ENCODE measurements around the gene RRAD.
"Not testable (repeated sequence)": the region's sequence is repeated elsewhere in the genome, so short reads cannot be mapped to it uniquely, and the experiment has no call there.

The RRAD gene

DNA sequence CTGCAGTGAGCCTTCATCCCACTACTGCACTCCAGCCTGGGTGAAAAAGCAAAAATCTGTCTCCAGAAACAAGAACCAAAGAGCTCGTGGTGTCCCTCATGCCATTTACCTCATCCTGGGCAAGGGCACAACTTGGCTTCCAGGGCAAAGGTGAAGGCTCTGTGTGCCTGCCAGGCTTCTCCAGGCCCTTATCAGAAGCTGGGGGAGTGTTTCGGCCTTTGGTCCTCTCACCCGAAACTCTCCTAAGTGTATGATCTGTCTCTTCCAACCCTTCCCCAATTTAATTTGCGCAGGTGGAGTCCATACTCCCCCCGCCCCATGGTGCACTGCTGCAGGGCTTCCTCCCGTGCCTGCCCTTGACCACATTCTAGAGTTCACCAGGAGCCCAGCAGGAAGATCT lies 11.1 kb upstream of the RRAD start:
- no peak for TF ChIP-seq NFRKB (IDR thresholded peaks at IDR 0.05)
- TF ChIP-seq SUZ12 (IDR thresholded peaks at IDR 0.05), result no peak
- no peak for TF ChIP-seq FOXA1 (IDR thresholded peaks at IDR 0.05)
- no peak for TF ChIP-seq FOXM1 (IDR thresholded peaks at IDR 0.05; ENCODE audit: borderline replicate concordance)
- TF ChIP-seq LEF1 (IDR thresholded peaks at IDR 0.05; ENCODE audit: borderline replicate concordance), result no peak
- no peak for TF ChIP-seq CTBP1 (IDR thresholded peaks at IDR 0.05; ENCODE audit: borderline replicate concordance)
- TF ChIP-seq TARDBP (IDR thresholded peaks at IDR 0.05), result no peak
- TF ChIP-seq ELF4 (IDR thresholded peaks at IDR 0.05), result no peak
- TF ChIP-seq BHLHE40 (IDR thresholded peaks at IDR 0.05; ENCODE audit: borderline replicate concordance), result no peak
- ChIA-PET POLR2A (no interaction called here), CTCF (interaction anchor here (0.7 to 0.9 kb wide), 2 partner anchors 24 to 41 kb away, joined by 3 to 8 read pairs; no protein-coding TSS in a partner anchor)
- DNase-seq (ENCODE audit: extremely low spot score), result no peak

DNA sequence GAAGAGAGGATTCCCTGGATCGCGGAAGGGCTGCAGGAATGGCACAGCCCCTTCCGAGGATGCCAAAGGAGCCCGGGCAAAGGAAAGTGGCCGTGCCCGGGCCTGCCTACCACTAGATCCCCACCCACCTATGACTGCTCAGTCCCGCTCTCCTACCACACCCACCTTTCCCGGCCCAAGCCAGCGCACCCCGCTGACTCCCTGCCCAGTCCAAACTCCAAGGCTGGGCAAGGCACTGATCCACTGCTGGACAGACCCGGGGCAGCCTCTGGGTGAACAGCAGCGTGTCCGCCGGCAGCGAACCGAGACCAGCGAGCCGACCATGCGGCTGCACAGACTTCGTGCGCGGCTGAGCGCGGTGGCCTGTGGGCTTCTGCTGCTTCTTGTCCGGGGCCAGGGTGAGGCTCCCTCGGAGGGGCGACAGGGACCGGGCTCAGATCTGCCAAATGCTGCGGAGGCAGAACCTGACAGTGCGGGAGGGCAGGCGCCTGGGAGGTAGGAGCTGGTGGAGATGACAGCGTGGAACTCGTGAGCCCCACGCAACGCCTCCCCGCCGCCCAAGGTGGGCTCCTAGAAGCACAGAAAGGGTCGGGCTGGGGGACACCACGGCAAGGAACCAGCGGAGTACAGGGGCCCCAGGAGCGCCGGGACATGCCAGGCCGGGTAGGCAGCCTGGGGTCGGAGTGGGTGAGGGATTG lies 10.1 kb upstream of the RRAD start, which contains the start of gene CES2:
CES2 (plus strand) TSS at position 203 of the 698 bp plus-strand sequence; CDS start at position 323, 120 bp downstream.
- DNase-seq (ENCODE audit: extremely low spot score), result no peak

DNA sequence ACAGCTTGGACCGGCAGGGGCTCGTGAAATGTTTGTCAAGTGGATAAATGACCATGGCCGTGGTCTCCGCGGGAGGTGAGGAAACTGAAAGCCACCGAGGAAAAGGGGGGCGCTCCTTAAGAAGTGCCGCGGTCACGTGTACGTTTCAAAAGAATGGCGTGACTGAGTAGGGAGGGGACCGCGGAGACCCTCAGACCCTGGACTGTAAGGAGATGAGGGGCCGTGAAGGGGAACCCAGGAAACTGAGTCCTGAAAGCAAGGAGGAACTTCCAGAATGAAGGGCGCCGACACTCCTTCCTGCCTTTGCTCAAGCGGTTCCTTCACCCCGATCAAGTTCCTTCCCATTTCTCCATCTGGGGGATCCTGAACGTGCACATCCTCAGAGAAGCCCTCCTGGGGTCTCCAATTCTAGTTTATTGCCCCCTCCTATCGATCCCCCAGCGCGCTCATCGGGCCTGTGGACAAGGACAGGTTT lies 9.5 kb upstream of the RRAD start:
- CTCF ChIA-PET, result not testable (repeated sequence)

More for the DNA sequence above, 10.1 kb upstream of the RRAD start, which contains the start of gene CES2:
- POLR2A ChIA-PET, result interaction anchor here (1.7 kb wide), 1 partner anchor 34 kb away, joined by 7 read pairs; no protein-coding TSS in a partner anchor
- TF ChIP-seq FOXK2 (IDR thresholded peaks at IDR 0.05), result no peak
- CTCF ChIA-PET, result no interaction called here

DNA sequence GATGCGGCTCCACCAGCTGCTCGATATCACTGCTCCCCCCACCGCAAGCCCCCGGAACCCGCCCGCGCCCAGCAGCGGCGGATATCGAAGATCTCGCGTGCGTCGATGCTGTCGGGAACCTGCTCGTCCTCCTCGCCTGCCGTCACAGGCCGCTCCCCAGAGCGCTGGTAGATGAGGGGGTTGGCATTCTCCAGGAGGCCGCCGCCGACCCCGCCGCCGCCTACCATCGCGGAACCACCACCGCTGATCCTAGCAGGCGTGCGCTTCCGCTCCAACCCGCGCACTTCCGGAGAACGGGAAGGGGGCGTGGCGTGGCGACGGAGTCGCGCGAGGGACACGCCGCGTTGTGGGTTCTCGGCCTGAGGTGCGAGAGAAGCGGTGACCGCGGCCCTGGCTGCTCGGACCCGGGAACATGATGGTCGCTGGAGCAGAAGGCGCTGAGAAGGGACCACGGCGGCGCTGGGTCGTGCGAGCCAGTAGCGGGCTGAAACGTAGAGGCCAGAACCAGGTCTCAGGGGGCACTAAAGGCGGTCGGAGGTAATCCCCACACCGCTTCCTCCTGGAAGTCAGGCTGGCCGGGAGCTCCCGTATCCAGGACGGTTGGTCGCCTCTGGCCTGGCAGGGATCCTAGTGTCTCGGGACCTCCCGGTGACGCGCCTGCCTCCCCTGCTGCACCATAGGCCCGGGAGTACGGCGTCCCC lies 9.0 kb upstream of the RRAD start, which contains the start of gene CIAO2B:
CIAO2B (minus strand) TSS at position 265 of the 701 bp plus-strand sequence; CDS start at position 227, 38 bp downstream.
- CTCF ChIA-PET, result interaction anchor here (1.9 kb wide), 1 partner anchor 39 kb away, joined by 7 read pairs; no protein-coding TSS in a partner anchor
- POLR2A ChIA-PET, result interaction anchor here (0.9 to 1.7 kb wide), 5 partner anchors 16 to 178 kb away, joined by 3 to 7 read pairs (median 3); partner anchors contain the start of gene CDH16
- peak; percentile 92 for DNase-seq (ENCODE audit: extremely low spot score)
- TF ChIP-seq BHLHE40 (IDR thresholded peaks at IDR 0.05; ENCODE audit: borderline replicate concordance) (no peak), SP1 (IDR thresholded peaks at IDR 0.05) (no peak), L3MBTL2 (conservative IDR thresholded peaks at IDR 0.05) (peak; percentile 75), ELF4 (IDR thresholded peaks at IDR 0.05) (peak; percentile 72), ARNT (IDR thresholded peaks at IDR 0.05) (no peak), CTBP1 (IDR thresholded peaks at IDR 0.05; ENCODE audit: borderline replicate concordance) (no peak), FOXK2 (IDR thresholded peaks at IDR 0.05) (no peak)

More for the DNA sequence above, 9.5 kb upstream of the RRAD start:
- POLR2A ChIA-PET, result interaction anchor here (0.9 to 1.7 kb wide), 3 partner anchors 33 to 60 kb away, joined by 3 to 7 read pairs (median 3); no protein-coding TSS in a partner anchor
- not testable (repeated sequence) for DNase-seq (ENCODE audit: extremely low spot score)

DNA sequence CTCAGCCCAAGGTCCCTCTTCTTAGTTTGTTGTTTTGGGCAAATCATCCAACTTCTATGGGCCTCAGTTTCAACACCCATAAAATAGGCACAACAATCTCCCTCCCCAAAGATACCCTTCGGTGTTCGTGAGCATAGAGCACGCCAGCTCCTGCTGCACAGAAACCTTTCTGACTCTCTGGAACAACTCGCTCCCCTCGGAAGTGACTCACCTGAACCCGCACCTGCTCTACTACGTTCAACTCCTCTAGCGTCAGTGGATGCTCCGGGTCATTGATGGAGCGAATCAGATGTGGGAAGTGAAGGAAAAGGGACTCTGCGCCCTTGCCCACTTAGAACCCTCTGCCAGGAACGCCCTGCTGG lies 8.4 kb upstream of the RRAD start:
- CTCF ChIA-PET, result interaction anchor here (1.9 kb wide), 1 partner anchor 38 kb away, joined by 7 read pairs; no protein-coding TSS in a partner anchor
- no peak for DNase-seq (ENCODE audit: extremely low spot score)
- no peak for TF ChIP-seq ZNF384 (IDR thresholded peaks at IDR 0.05)
- TF ChIP-seq SUZ12 (IDR thresholded peaks at IDR 0.05), result no peak
- TF ChIP-seq FOXM1 (IDR thresholded peaks at IDR 0.05; ENCODE audit: borderline replicate concordance), result no peak
- TF ChIP-seq, protein P1, sequence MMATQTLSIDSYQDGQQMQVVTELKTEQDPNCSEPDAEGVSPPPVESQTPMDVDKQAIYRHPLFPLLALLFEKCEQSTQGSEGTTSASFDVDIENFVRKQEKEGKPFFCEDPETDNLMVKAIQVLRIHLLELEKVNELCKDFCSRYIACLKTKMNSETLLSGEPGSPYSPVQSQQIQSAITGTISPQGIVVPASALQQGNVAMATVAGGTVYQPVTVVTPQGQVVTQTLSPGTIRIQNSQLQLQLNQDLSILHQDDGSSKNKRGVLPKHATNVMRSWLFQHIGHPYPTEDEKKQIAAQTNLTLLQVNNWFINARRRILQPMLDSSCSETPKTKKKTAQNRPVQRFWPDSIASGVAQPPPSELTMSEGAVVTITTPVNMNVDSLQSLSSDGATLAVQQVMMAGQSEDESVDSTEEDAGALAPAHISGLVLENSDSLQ (IDR thresholded peaks at IDR 0.05), result no peak
- no peak for TF ChIP-seq ARNT (IDR thresholded peaks at IDR 0.05)
- TF ChIP-seq CTBP1 (IDR thresholded peaks at IDR 0.05; ENCODE audit: borderline replicate concordance), result no peak
- no peak for TF ChIP-seq LEF1 (IDR thresholded peaks at IDR 0.05; ENCODE audit: borderline replicate concordance)
- TF ChIP-seq TARDBP (IDR thresholded peaks at IDR 0.05), result no peak
- TF ChIP-seq FOXK2 (IDR thresholded peaks at IDR 0.05), result no peak
- TF ChIP-seq FOXA1 (IDR thresholded peaks at IDR 0.05), result no peak
- no peak for TF ChIP-seq L3MBTL2 (conservative IDR thresholded peaks at IDR 0.05)
- TF ChIP-seq SP1 (IDR thresholded peaks at IDR 0.05), result no peak
- no peak for TF ChIP-seq HDGF (IDR thresholded peaks at IDR 0.05; ENCODE audit: borderline replicate concordance)
- no peak for TF ChIP-seq NFRKB (IDR thresholded peaks at IDR 0.05)
- no peak for TF ChIP-seq BHLHE40 (IDR thresholded peaks at IDR 0.05; ENCODE audit: borderline replicate concordance)
- POLR2A ChIA-PET, result interaction anchor here (1.0 to 1.7 kb wide), 6 partner anchors 15 to 235 kb away, joined by 3 to 7 read pairs (median 3); partner anchors contain the start of gene CDH16

DNA sequence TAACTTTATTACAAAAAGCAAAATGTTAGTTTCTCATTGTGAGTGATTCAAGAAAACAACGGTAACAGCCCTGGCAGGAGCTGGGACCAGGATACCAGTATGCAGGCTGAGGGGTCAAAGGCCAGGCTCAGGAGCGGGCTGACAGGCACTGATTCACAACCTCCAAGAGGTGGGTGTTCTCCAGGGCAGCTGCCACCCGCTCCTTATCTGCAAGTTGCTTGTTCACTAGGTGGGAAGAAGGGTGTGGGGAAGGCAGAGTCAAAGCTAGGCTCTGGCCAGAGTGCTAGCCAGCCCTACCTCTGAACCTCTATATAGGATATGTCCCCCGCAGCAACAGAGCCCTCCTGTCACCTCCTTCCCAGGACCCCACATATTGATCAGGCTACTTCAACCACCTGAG lies 6.7 kb upstream of the RRAD start:
- DNase-seq (ENCODE audit: extremely low spot score), result no peak
- ChIA-PET CTCF (interaction anchor here (0.6 kb wide), 1 partner anchor 35 kb away, joined by 4 read pairs; no protein-coding TSS in a partner anchor), POLR2A (no interaction called here)
- no peak for TF ChIP-seq SP1 (IDR thresholded peaks at IDR 0.05)
- no peak for TF ChIP-seq ELF4 (IDR thresholded peaks at IDR 0.05)
- TF ChIP-seq HDGF (IDR thresholded peaks at IDR 0.05; ENCODE audit: borderline replicate concordance), result no peak
- no peak for TF ChIP-seq FOXM1 (IDR thresholded peaks at IDR 0.05; ENCODE audit: borderline replicate concordance)
- no peak for TF ChIP-seq LEF1 (IDR thresholded peaks at IDR 0.05; ENCODE audit: borderline replicate concordance)
- TF ChIP-seq TARDBP (IDR thresholded peaks at IDR 0.05), result no peak
- no peak for TF ChIP-seq ZNF384 (IDR thresholded peaks at IDR 0.05)
- TF ChIP-seq FOXA1 (IDR thresholded peaks at IDR 0.05), result no peak
- no peak for TF ChIP-seq NFRKB (IDR thresholded peaks at IDR 0.05)
- no peak for TF ChIP-seq BHLHE40 (IDR thresholded peaks at IDR 0.05; ENCODE audit: borderline replicate concordance)
- TF ChIP-seq L3MBTL2 (conservative IDR thresholded peaks at IDR 0.05), result no peak
- no peak for TF ChIP-seq SUZ12 (IDR thresholded peaks at IDR 0.05)
- no peak for TF ChIP-seq ARNT (IDR thresholded peaks at IDR 0.05)
- TF ChIP-seq, protein P1 (IDR thresholded peaks at IDR 0.05), result no peak
- no peak for TF ChIP-seq FOXK2 (IDR thresholded peaks at IDR 0.05)
- no peak for TF ChIP-seq CTBP1 (IDR thresholded peaks at IDR 0.05; ENCODE audit: borderline replicate concordance)

Measured in HEK293T (cell line).